Astrocyte (in vitro differentiated cells and primary cell): ENCODE data around the gene PDSS2. TPM values are rescaled to one million over a fixed set of nuclear protein-coding genes. Genes with fewer than 3 reads are reported as not detected.

ENCODE experiments used
- DNase-seq: peaks from one replicate; pipeline ENCODE4 v3.0.0-alpha.2; 2010; ENCODE audit warnings: low read depth
- FAIRE-seq: peaks from 2 replicates; lab custom pipeline; 2011; peaks lifted over from hg19 to GRCh38; lab: Jason Lieb, UNC
- H2AFZ ChIP-seq: 2 replicates; pipeline ENCODE4 v1.6.0; 2012; ENCODE audit warnings: low read depth, low read length, inconsistent platforms
- H3K27ac ChIP-seq: 2 replicates; pipeline ENCODE4 v1.5.1; 2011; ENCODE audit warnings: low read depth, low read length, inconsistent platforms
- H3K27me3 ChIP-seq: 2 replicates; pipeline ENCODE4 v1.6.0; 2011; ENCODE audit warnings: low read length, inconsistent platforms; ENCODE audit not compliant: insufficient read depth
- H3K36me3 ChIP-seq: 2 replicates; pipeline ENCODE4 v1.5.1; 2011; ENCODE audit warnings: low read length, inconsistent platforms; ENCODE audit not compliant: insufficient read depth
- H3K4me1 ChIP-seq: 2 replicates; pipeline ENCODE4 v1.5.1; 2011; ENCODE audit warnings: low read length, inconsistent platforms; ENCODE audit not compliant: insufficient read depth
- H3K4me2 ChIP-seq: 2 replicates; pipeline ENCODE4 v1.6.0; 2012; ENCODE audit warnings: low read length, inconsistent platforms
- H3K4me3 ChIP-seq: 2 replicates; pipeline ENCODE4 v1.5.1; 2011; ENCODE audit warnings: low read depth, mild to moderate bottlenecking, low read length, inconsistent platforms; ENCODE audit not compliant: insufficient read depth
- H3K79me2 ChIP-seq: 2 replicates; pipeline ENCODE4 v1.6.0; 2012; ENCODE audit warnings: mild to moderate bottlenecking, low read length, inconsistent platforms; ENCODE audit not compliant: insufficient read depth
- H3K9ac ChIP-seq: 2 replicates; pipeline ENCODE4 v1.6.0; 2012; ENCODE audit warnings: mild to moderate bottlenecking, low read length, inconsistent platforms
- H3K9me3 ChIP-seq: 2 replicates; pipeline ENCODE4 v1.5.1; 2012; ENCODE audit warnings: low read depth, mild to moderate bottlenecking, low read length, inconsistent platforms; ENCODE audit not compliant: insufficient read depth
- H4K20me1 ChIP-seq: 2 replicates; pipeline ENCODE4 v1.6.0; 2012; ENCODE audit warnings: low read length, inconsistent platforms; ENCODE audit not compliant: insufficient read depth
- H3K27ac Mint-ChIP-seq: one replicate; pipeline ENCODE4 v1.8.0; 2021; ENCODE audit warnings: mild to moderate bottlenecking, mixed read lengths; ENCODE audit not compliant: unreplicated experiment
- H3K27me3 Mint-ChIP-seq: one replicate; pipeline ENCODE4 v1.8.0; 2021; ENCODE audit warnings: low read depth, mixed read lengths; ENCODE audit not compliant: unreplicated experiment
- H3K36me3 Mint-ChIP-seq: one replicate; pipeline ENCODE4 v1.8.0; 2021; ENCODE audit warnings: low read depth, mixed read lengths; ENCODE audit not compliant: unreplicated experiment
- H3K4me1 Mint-ChIP-seq: one replicate; pipeline ENCODE4 v1.8.0; 2021; ENCODE audit warnings: low read depth, mixed read lengths; ENCODE audit not compliant: unreplicated experiment
- H3K4me3 Mint-ChIP-seq: one replicate; pipeline ENCODE4 v1.8.0; 2021; ENCODE audit warnings: mild to moderate bottlenecking, moderate library complexity, mixed read lengths; ENCODE audit not compliant: unreplicated experiment
- H3K9me3 Mint-ChIP-seq: one replicate; pipeline ENCODE4 v1.8.0; 2021; ENCODE audit warnings: mild to moderate bottlenecking, mixed read lengths; ENCODE audit not compliant: unreplicated experiment
- CTCF ChIP-seq: IDR thresholded peaks from 2 replicates; pipeline ENCODE4 v1.5.1; 2011; ENCODE audit warnings: low read depth, mild to moderate bottlenecking, inconsistent platforms, low read length, moderate library complexity; ENCODE audit not compliant: insufficient read depth
- EZH2 ChIP-seq: IDR thresholded peaks from 2 replicates; pipeline ENCODE4 v1.6.1; 2012; ENCODE audit warnings: mild to moderate bottlenecking, low read length, inconsistent platforms; ENCODE audit not compliant: insufficient read depth
- total RNA-seq: library from RNA; stranded (reverse); gene quantifications from 2 replicates; pipeline ENCODE4 v1.2.1, GENCODE V29; 2021

PDSS2 gene
- total RNA-seq, 1 donor from 2014 or later, result 7.7 TPM

- TF ChIP-seq EZH2 (peak; percentile 65), CTCF (no peak)
- Histone ChIP-seq H3K4me1 (peaks cover 31% of the 10 kb centered on the region), H3K27me3 (peaks cover 38% of the 10 kb centered on the region), H3K9me3 (no peaks in the 10 kb centered on the region), H4K20me1 (peaks cover 7% of the 10 kb centered on the region), H3K27ac (no peak overlapping the region), H3K9ac (peak overlapping the region; percentile 61), H3K4me3 (peak overlapping the region; percentile 71), H3K4me2 (peak overlapping the region; percentile 98), H2AFZ (peak overlapping the region; percentile 99), H3K79me2 (no peaks in the 10 kb centered on the region), H3K36me3 (no peaks in the 10 kb centered on the region)
- DNase-seq (no peak), FAIRE-seq (no peak)
- Mint-ChIP-seq H3K27me3 (peaks cover 23% of the 10 kb centered on the region), H3K4me3 (peak overlapping the region; percentile 95), H3K4me1 (peaks cover 11% of the 10 kb centered on the region), H3K9me3 (no peaks in the 10 kb centered on the region), H3K27ac (peak overlapping the region; percentile 86), H3K36me3 (no peaks in the 10 kb centered on the region)
These were observed 29.7 kb upstream of the PDSS2 start for GRCh38 chr6:107488875-107489635.

- Histone ChIP-seq H2AFZ (peak overlapping the region; percentile 99), H3K27ac (no peak overlapping the region), H3K4me2 (peak overlapping the region; percentile 98), H3K9me3 (no peaks in the 10 kb centered on the region), H3K27me3 (peaks cover 38% of the 10 kb centered on the region), H3K9ac (peak overlapping the region; percentile 61), H3K4me3 (peak overlapping the region; percentile 71), H3K79me2 (no peaks in the 10 kb centered on the region), H4K20me1 (peaks cover 7% of the 10 kb centered on the region), H3K36me3 (no peaks in the 10 kb centered on the region), H3K4me1 (peaks cover 30% of the 10 kb centered on the region)
- no peak for DNase-seq
- Mint-ChIP-seq H3K36me3 (no peaks in the 10 kb centered on the region), H3K27ac (no peak overlapping the region), H3K4me3 (peak overlapping the region; percentile 95), H3K27me3 (peaks cover 23% of the 10 kb centered on the region), H3K9me3 (no peaks in the 10 kb centered on the region), H3K4me1 (peaks cover 11% of the 10 kb centered on the region)
- TF ChIP-seq EZH2, result peak; percentile 53
- TF ChIP-seq CTCF, result no peak
- no peak for FAIRE-seq
These were observed 29.0 kb upstream of the PDSS2 start for GRCh38 chr6:107488174-107488874.
